Measurements from ENCODE around the gene SP140L. TPM values are rescaled to one million over a fixed set of nuclear protein-coding genes. Genes with fewer than 3 reads are reported as not detected.

The SP140L gene
- total and polyA plus RNA-seq, 9 donors: 7.1 to 31.3 (median 19.4) TPM

DNA sequence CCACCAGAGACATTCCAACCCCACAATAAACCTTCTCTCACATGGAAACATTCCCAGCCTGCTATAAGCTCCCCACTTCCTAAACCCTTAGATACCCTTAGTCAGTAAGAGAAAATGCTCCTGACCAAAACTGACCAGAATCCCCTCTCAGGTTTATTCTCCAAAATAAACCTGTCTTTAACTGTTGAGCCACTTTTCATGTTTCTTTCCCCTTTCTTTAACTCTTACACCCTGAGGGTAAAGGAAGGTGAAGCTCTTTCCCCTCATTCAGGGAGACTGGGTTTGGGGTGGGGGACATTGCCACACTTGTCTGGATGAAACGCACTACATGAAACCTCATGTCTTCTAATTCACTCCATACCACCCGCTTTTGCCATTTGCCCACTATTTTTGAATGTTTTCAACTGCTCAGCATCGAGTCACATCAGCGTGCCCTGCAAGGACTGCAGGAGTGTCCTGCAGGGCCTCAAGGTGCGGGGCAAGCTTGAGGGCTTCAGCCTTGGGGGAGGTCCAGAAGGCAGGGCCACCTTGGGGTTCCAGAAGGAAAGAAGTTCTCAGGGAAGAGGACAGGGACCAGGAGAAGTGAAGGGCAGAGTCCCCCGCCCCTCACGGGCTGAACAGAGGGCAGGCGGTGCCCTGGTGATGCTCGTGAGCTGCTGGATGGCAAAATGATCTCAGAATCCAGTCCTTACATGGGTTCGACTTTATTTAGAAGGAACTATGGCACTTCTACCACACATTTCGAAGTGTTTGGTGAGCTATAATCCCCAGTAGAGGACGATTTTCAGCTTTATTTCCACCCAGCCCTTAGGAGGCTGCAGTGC lies 4.2 kb upstream of the SP140L start:
- intact Hi-C loops (cut with DNase I): no loop called here
- Histone ChIP-seq H3K27ac (no peak overlapping the region), H3K27me3 (no peaks in the 10 kb centered on the region), H3K36me3 (no peaks in the 10 kb centered on the region), H3K4me1 (ENCODE audit: insufficient read depth) (peaks cover 6% of the 10 kb centered on the region), H3K9me3 (no peaks in the 10 kb centered on the region), H3K4me3 (no peak overlapping the region)
- no peak for DNase-seq
- TF ChIP-seq, protein P1, sequence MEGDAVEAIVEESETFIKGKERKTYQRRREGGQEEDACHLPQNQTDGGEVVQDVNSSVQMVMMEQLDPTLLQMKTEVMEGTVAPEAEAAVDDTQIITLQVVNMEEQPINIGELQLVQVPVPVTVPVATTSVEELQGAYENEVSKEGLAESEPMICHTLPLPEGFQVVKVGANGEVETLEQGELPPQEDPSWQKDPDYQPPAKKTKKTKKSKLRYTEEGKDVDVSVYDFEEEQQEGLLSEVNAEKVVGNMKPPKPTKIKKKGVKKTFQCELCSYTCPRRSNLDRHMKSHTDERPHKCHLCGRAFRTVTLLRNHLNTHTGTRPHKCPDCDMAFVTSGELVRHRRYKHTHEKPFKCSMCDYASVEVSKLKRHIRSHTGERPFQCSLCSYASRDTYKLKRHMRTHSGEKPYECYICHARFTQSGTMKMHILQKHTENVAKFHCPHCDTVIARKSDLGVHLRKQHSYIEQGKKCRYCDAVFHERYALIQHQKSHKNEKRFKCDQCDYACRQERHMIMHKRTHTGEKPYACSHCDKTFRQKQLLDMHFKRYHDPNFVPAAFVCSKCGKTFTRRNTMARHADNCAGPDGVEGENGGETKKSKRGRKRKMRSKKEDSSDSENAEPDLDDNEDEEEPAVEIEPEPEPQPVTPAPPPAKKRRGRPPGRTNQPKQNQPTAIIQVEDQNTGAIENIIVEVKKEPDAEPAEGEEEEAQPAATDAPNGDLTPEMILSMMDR (IDR thresholded peaks at IDR 0.05): no peak
- TF ChIP-seq POLR2A (IDR thresholded peaks at IDR 0.05) (no peak), EP300 (IDR thresholded peaks at IDR 0.05) (no peak)
- WGBS, 3 donors: 83 to 92% (median 86%) methylated on average over 11 to 12 of the region's 12 CpGs

DNA sequence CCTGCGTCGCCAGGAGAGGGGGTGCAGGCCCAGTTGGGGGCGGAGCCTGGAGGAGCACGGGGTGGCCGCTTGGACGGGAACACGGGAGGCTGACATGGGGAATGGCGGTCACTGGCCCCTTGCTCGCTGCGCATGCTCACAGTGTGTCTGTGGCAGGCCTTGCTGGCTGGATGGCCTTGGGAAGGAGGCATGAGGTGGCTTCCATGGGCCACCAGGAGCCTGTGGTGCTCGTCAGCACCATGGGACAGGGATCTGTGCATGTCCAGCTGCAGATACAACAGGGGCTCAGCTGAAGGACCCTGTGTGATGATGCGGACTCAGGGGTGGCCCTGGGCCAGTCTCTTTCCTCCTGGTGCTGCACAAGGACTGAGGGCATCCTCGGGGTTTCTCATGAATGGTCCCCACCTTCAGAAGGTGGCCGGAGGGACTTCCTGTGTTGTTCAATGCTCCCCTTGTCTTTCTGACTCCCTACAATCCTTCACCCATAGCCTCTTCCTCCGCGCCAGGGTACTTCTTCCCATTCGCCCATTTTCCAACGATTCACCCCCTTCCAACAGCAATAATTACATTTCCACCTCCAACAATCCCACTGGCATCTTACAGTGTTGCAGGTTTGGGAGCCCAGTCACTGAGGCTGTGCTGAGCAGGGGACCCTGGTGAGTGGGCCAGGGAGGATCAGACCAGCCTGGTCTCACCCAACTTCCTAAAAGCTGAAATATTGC lies 3.4 kb upstream of the SP140L start:
- H3K4me3 ChIP-seq: no peak overlapping the region
- peaks cover 6% of the 10 kb centered on the region for H3K4me1 ChIP-seq (ENCODE audit: insufficient read depth)
- H3K27me3 ChIP-seq: no peaks in the 10 kb centered on the region
- intact Hi-C loops (cut with DNase I): no loop called here
- no peaks in the 10 kb centered on the region for H3K36me3 ChIP-seq
- TF ChIP-seq POLR2A (IDR thresholded peaks at IDR 0.05): no peak
- no peak for TF ChIP-seq EP300 (IDR thresholded peaks at IDR 0.05)
- TF ChIP-seq, protein P1 (IDR thresholded peaks at IDR 0.05): no peak
- WGBS, 3 donors: 87 to 90% (median 87%) methylated on average over 18 of the region's 18 CpGs
- no peak overlapping the region for H3K27ac ChIP-seq
- DNase-seq: no peak
- no peaks in the 10 kb centered on the region for H3K9me3 ChIP-seq

- intact Hi-C loops (cut with DNase I): no loop called here
- no peak for DNase-seq
- Histone ChIP-seq H3K36me3 (no peaks in the 10 kb centered on the region), H3K4me1 (ENCODE audit: insufficient read depth) (peaks cover 6% of the 10 kb centered on the region), H3K27ac (no peak overlapping the region), H3K27me3 (no peaks in the 10 kb centered on the region), H3K4me3 (no peak overlapping the region), H3K9me3 (no peaks in the 10 kb centered on the region)
- WGBS, 3 donors: 85 to 93% (median 90%) methylated on average over 5 of the region's 5 CpGs
- TF ChIP-seq POLR2A (IDR thresholded peaks at IDR 0.05) (no peak), EP300 (IDR thresholded peaks at IDR 0.05) (no peak)
- TF ChIP-seq, protein P1 (IDR thresholded peaks at IDR 0.05): no peak
Measured at GRCh38 chr2:230324503-230324902, 2.5 kb upstream of the SP140L start.

DNA sequence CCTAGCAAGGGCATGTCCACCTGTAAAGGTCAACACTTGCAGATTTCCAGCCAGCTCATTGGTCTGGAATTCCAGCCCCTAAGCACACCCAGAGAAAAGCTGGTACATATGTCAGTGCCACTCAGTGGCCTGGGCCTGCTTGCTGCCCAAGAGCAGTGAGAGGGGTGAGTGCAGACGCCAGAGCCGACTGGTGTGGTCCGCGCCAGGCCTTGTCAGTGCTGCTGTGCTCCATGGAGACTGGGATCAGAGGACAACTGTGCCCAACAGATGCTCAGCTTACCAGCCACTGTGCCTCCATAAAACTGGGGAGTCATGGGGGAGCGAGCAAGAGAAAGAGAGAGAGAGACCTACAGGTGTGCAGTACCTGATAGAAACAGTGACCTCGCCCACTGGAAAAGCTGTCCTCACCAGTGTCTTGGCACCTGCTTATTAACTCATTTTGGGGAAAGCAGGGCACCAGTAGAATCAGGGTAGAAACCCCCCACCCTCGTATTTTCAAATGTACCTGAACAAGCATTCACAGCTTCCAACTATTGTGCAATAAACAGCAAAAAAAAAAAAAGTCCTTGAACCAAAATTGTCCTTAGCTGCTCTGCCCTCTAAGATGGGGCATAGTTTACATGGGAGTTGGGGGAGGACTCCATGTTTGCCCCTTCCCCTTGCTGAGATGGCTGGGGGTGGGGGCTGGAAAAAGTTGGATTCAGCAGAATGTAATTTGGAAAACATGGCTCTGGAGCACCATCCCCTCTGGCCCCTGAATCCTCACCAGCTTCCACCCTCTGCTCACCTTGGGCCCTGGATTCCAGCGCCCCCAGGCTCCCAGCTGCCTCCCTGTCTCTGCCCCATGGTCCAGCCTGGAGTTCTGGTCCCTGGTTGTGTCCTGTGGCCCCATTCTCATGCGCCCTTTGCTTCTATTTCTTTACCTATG lies 1.4 kb upstream of the SP140L start:
- TF ChIP-seq, protein P1 (IDR thresholded peaks at IDR 0.05): no peak
- TF ChIP-seq EP300 (IDR thresholded peaks at IDR 0.05) (no peak), POLR2A (IDR thresholded peaks at IDR 0.05) (no peak)
- intact Hi-C loops (cut with DNase I): no loop called here
- Histone ChIP-seq H3K9me3 (no peaks in the 10 kb centered on the region), H3K4me1 (ENCODE audit: insufficient read depth) (peaks cover 6% of the 10 kb centered on the region), H3K4me3 (no peak overlapping the region), H3K27ac (no peak overlapping the region), H3K36me3 (no peaks in the 10 kb centered on the region), H3K27me3 (no peaks in the 10 kb centered on the region)
- WGBS, 3 donors: 90 to 94% (median 92%) methylated on average over 9 of the region's 9 CpGs
- DNase-seq: no peak

All from ovary (tissue), 9 donors.